ENCODE data around the gene RAP1B.
A peak's percentile ranks its signal among the peaks of the same experiment; 100 is the strongest.

The RAP1B gene

DNA sequence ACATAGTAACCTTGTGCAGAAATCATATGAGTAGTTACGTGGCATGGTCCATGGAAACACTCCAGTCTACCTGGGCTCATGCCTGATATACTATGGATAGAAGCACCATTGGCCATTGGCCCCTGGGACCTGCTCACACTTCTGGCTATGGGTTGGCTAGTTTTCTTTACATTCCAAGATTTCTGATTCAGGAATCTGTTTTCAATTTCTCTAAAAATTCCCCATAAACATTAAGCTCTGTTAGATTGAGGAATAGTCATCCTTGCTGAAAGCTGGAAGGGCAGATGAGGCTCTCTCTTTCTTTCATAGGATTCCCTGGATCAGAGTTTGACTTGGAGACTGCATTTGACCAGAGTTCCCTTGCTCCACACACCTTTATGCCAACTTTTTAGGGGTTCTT lies 37.3 kb upstream of the RAP1B start:
- no peak overlapping the region for H3K4me2 ChIP-seq (ENCODE audit: low read depth, low read length, poor library complexity, severe bottlenecking)
- H3K36me3 ChIP-seq (ENCODE audit: insufficient read depth, low read length): no peaks in the 10 kb centered on the region
- no peak overlapping the region for H3K4me3 ChIP-seq (ENCODE audit: low read length, poor library complexity, severe bottlenecking)
- H3K79me2 ChIP-seq (ENCODE audit: insufficient read depth, low read length): no peaks in the 10 kb centered on the region
- H3K4me1 ChIP-seq (ENCODE audit: insufficient read depth, low read length, poor library complexity, severe bottlenecking): peaks cover 32% of the 10 kb centered on the region
- H3K9ac ChIP-seq (ENCODE audit: low read depth, low read length, poor library complexity, severe bottlenecking): no peak overlapping the region
- H2AFZ ChIP-seq (ENCODE audit: low read length): no peak overlapping the region
- no peaks in the 10 kb centered on the region for H3K9me2 ChIP-seq (replicated peaks; ENCODE audit: low read depth, low read length)
- H3F3A ChIP-seq (ENCODE audit: low read depth): no peaks in the 10 kb centered on the region
- H3K27me3 ChIP-seq (ENCODE audit: insufficient read depth, low read length, poor library complexity, severe bottlenecking): no peaks in the 10 kb centered on the region
- TF ChIP-seq EZH2phosphoT487 (IDR thresholded peaks at IDR 0.05; ENCODE audit: borderline replicate concordance) (no peak), CTCF (conservative IDR thresholded peaks at IDR 0.05; ENCODE audit: low read length) (no peak)
- no peaks in the 10 kb centered on the region for H4K20me1 ChIP-seq (ENCODE audit: insufficient read depth, low read length, poor library complexity, severe bottlenecking)
- H3K9me3 ChIP-seq (ENCODE audit: insufficient read depth, low read depth, low read length): no peaks in the 10 kb centered on the region

- Histone ChIP-seq H3K4me1 (ENCODE audit: insufficient read depth, low read length, poor library complexity, severe bottlenecking) (peaks cover 32% of the 10 kb centered on the region), H3F3A (ENCODE audit: low read depth) (no peaks in the 10 kb centered on the region), H3K9me2 (replicated peaks; ENCODE audit: low read depth, low read length) (no peaks in the 10 kb centered on the region), H3K4me3 (ENCODE audit: low read length, poor library complexity, severe bottlenecking) (peak overlapping the region; percentile 37), H3K9me3 (ENCODE audit: insufficient read depth, low read depth, low read length) (no peaks in the 10 kb centered on the region), H3K79me2 (ENCODE audit: insufficient read depth, low read length) (no peaks in the 10 kb centered on the region), H3K36me3 (ENCODE audit: insufficient read depth, low read length) (no peaks in the 10 kb centered on the region), H2AFZ (ENCODE audit: low read length) (no peak overlapping the region; the same call in 1 of the 2 replicates), H3K4me2 (ENCODE audit: low read depth, low read length, poor library complexity, severe bottlenecking) (peak overlapping the region; percentile 61), H3K9ac (ENCODE audit: low read depth, low read length, poor library complexity, severe bottlenecking) (peak overlapping the region; percentile 29), H3K27me3 (ENCODE audit: insufficient read depth, low read length, poor library complexity, severe bottlenecking) (no peaks in the 10 kb centered on the region), H4K20me1 (ENCODE audit: insufficient read depth, low read length, poor library complexity, severe bottlenecking) (no peaks in the 10 kb centered on the region)
- TF ChIP-seq EZH2phosphoT487 (IDR thresholded peaks at IDR 0.05; ENCODE audit: borderline replicate concordance) (no peak), CTCF (conservative IDR thresholded peaks at IDR 0.05; ENCODE audit: low read length) (no peak)
Observed at GRCh38 chr12:68577949-68578348, 32.8 kb upstream of the RAP1B start.

DNA sequence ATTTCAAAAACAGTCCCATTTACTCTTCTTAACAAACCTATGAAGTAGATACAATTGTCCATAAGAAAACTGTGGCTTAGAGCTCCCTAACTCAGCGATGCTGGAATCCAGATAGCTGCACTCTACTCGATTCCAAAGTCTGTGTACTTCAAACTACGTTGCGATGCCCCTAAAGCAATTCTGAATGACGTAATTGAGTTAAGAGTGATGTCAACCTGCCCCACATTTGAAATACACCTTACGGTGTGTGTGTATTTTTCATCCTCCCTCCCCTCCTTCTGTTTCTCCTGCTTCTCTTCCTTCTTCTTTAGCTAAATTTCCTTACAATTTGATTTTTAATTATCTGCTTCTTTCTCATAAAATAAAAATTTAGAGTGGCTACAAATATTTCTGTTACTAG lies 31.9 kb upstream of the RAP1B start:
- Histone ChIP-seq H3K27me3 (ENCODE audit: insufficient read depth, low read length, poor library complexity, severe bottlenecking) (no peaks in the 10 kb centered on the region), H3F3A (ENCODE audit: low read depth) (no peaks in the 10 kb centered on the region), H3K9me2 (replicated peaks; ENCODE audit: low read depth, low read length) (no peaks in the 10 kb centered on the region), H3K79me2 (ENCODE audit: insufficient read depth, low read length) (no peaks in the 10 kb centered on the region), H4K20me1 (ENCODE audit: insufficient read depth, low read length, poor library complexity, severe bottlenecking) (no peaks in the 10 kb centered on the region), H3K4me1 (ENCODE audit: insufficient read depth, low read length, poor library complexity, severe bottlenecking) (peaks cover 36% of the 10 kb centered on the region), H3K9me3 (ENCODE audit: insufficient read depth, low read depth, low read length) (no peaks in the 10 kb centered on the region), H2AFZ (ENCODE audit: low read length) (no peak overlapping the region), H3K4me3 (ENCODE audit: low read length, poor library complexity, severe bottlenecking) (no peak overlapping the region), H3K9ac (ENCODE audit: low read depth, low read length, poor library complexity, severe bottlenecking) (no peak overlapping the region), H3K4me2 (ENCODE audit: low read depth, low read length, poor library complexity, severe bottlenecking) (peak overlapping the region; percentile 61), H3K36me3 (ENCODE audit: insufficient read depth, low read length) (no peaks in the 10 kb centered on the region)
- no peak for TF ChIP-seq EZH2phosphoT487 (IDR thresholded peaks at IDR 0.05; ENCODE audit: borderline replicate concordance)
- TF ChIP-seq CTCF (conservative IDR thresholded peaks at IDR 0.05; ENCODE audit: low read length): no peak

Measured in Loucy (cell line).